B cell (primary cell): ENCODE results near the gene TNFSF4. TPM values are rescaled to one million over a fixed set of nuclear protein-coding genes. Genes with fewer than 3 reads are reported as not detected.

Experiments used
- ATAC-seq: fragments of 200-7000 bp; cut with Tn5 transposase; one replicate; pipeline ENCODE4 v1.10.0; 2021; ENCODE audit warnings: low read depth, mild to moderate bottlenecking, moderate number of reproducible peaks, moderate library complexity
- CTCF ChIA-PET: fragments of 350-600 bp; sonication (Branson Sonifier 250); formaldehyde crosslinking; loops from one replicate; lab custom pipeline; 2021; ENCODE audit warnings: antibody characterized with exemption, inconsistent platforms; lab: Charles Lee
- POLR2A ChIA-PET: fragments of 350-600 bp; sonication (Branson Sonifier 250); formaldehyde crosslinking; loops from one replicate; lab custom pipeline; 2021; ENCODE audit warnings: antibody characterized with exemption; lab: Charles Lee
- DNase-seq: peaks from one replicate; pipeline ENCODE4 v3.0.0; 2013
- H2AFZ ChIP-seq: 2 replicates; pipeline ENCODE4 v1.6.1; 2012; ENCODE audit warnings: mild to moderate bottlenecking, low read depth, low read length; ENCODE audit not compliant: insufficient read depth, poor library complexity, severe bottlenecking
- H3K27ac ChIP-seq, 2 donors: 1 replicate in 1 of 2; 2 replicates in 1 of 2; pipeline ENCODE4 v1.5.1; 2012 to 2013; ENCODE audit warnings: low read length in 2 of 2, mild to moderate bottlenecking in 2 of 2, moderate library complexity in 1 of 2
- H3K27me3 ChIP-seq, 4 experiments: fragments of 200-600 bp in 1 of 4; sonication (generic) in 1 of 4; replicated peaks in 1 of 4; 1 replicate in 2 of 4; 2 replicates in 2 of 4; pipeline versions ENCODE4 v1.6.1 to v1.7.0; 2013 to 2016; ENCODE audit warnings: low read length in 3 of 4, mild to moderate bottlenecking in 2 of 4, mixed read lengths in 1 of 4, moderate library complexity in 1 of 4; ENCODE audit not compliant: insufficient read depth in 4 of 4, control insufficient read depth in 3 of 4; ENCODE audit errors: control extremely low read depth in 1 of 4
- H3K36me3 ChIP-seq, 2 experiments: replicated peaks in 1 of 2; 1 replicate in 1 of 2; 2 replicates in 1 of 2; pipeline versions ENCODE4 v1.6.1 to v1.7.1; 2013; ENCODE audit warnings: low read length in 1 of 2; ENCODE audit not compliant: insufficient read depth in 2 of 2, control insufficient read depth in 1 of 2; ENCODE audit errors: control extremely low read depth in 1 of 2, extremely low read depth in 1 of 2
- H3K4me1 ChIP-seq, 2 donors: fragments of 200-600 bp in 1 of 2; sonication (generic) in 1 of 2; 1 replicate in 1 of 2; 2 replicates in 1 of 2; pipeline versions ENCODE4 v1.5.1 to v1.6.1; 2013 to 2017; ENCODE audit warnings: low read length in 2 of 2; ENCODE audit not compliant: control insufficient read depth in 2 of 2, insufficient read depth in 2 of 2
- H3K4me2 ChIP-seq: replicated peaks from 2 replicates; pipeline ENCODE3; 2012; ENCODE audit warnings: mild to moderate bottlenecking, low read depth, low read length; ENCODE audit not compliant: poor library complexity, severe bottlenecking
- H3K4me3 ChIP-seq, 5 experiments: fragments of 200-600 bp in 1 of 5; sonication (generic) in 1 of 5; 1 replicate in 3 of 5; 2 replicates in 2 of 5; pipeline versions ENCODE4 v1.5.1 to v1.7.0; 2011 to 2016; ENCODE audit warnings: low read length in 4 of 5, mild to moderate bottlenecking in 4 of 5, low read depth in 2 of 5, control low read depth in 1 of 5, moderate library complexity in 1 of 5; ENCODE audit not compliant: insufficient read depth in 1 of 5; ENCODE audit errors: control extremely low read depth in 1 of 5, extremely low read depth in 1 of 5
- H3K79me2 ChIP-seq: fragments of 200-600 bp; sonication (generic); one replicate; pipeline ENCODE4 v1.6.0; 2016; ENCODE audit warnings: low read length; ENCODE audit not compliant: control insufficient read depth, insufficient read depth
- H3K9ac ChIP-seq: fragments of 200-600 bp; sonication (generic); 2 replicates; pipeline ENCODE4 v1.6.1; 2017; ENCODE audit warnings: mild to moderate bottlenecking, low read length, moderate library complexity
- H3K9me3 ChIP-seq, 3 donors: one replicate each; pipeline versions ENCODE4 v1.6.1 to v1.7.1; 2013; ENCODE audit warnings: low read length in 2 of 3; ENCODE audit not compliant: control insufficient read depth in 2 of 3, insufficient read depth in 1 of 3; ENCODE audit errors: control extremely low read depth in 1 of 3
- H4K20me1 ChIP-seq: 2 replicates; pipeline ENCODE4 v1.6.0; 2012; ENCODE audit warnings: mild to moderate bottlenecking, low read length; ENCODE audit not compliant: insufficient read depth, control insufficient read depth, poor library complexity, severe bottlenecking
- H3K27ac Mint-ChIP-seq: one replicate; pipeline ENCODE4 v1.8.0; 2021; ENCODE audit warnings: mixed read lengths
- H3K27me3 Mint-ChIP-seq: one replicate; pipeline ENCODE4 v1.8.0; 2021; ENCODE audit warnings: mixed read lengths
- H3K4me1 Mint-ChIP-seq: one replicate; pipeline ENCODE4 v1.8.0; 2021; ENCODE audit warnings: mixed read lengths
- H3K4me3 Mint-ChIP-seq: one replicate; pipeline ENCODE4 v1.8.0; 2021; ENCODE audit warnings: mixed read lengths
- H3K9me3 Mint-ChIP-seq: one replicate; pipeline ENCODE4 v1.8.0; 2022; ENCODE audit warnings: mixed read lengths; ENCODE audit not compliant: insufficient read depth
- CTCF ChIP-seq: fragments of 200-600 bp; IDR thresholded peaks from one replicate; pipeline ENCODE4 v1.8.0; 2022; ENCODE audit warnings: antibody characterized with exemption, mild to moderate bottlenecking
- EZH2 ChIP-seq: IDR thresholded peaks from 2 replicates; pipeline ENCODE4 v1.6.1; 2012; ENCODE audit warnings: borderline replicate concordance, low read depth, mild to moderate bottlenecking, moderate library complexity, low read length; ENCODE audit not compliant: insufficient read depth, poor library complexity, severe bottlenecking
- WGBS: methylation state at CpG from one replicate; pipeline ENCODE4 v1.1.5; 2013; ENCODE audit warnings: missing lambda C conversion rate; ENCODE audit not compliant: insufficient coverage; 5-methylcytosine and 5-hydroxymethylcytosine counted together
- intact Hi-C: fragments of 100-400 bp; cut with micrococcal nuclease; formaldehyde crosslinking; loops from one replicate; pipeline ENCODE4 v1.10.0; 2022
- polyA plus RNA-seq: library from polyadenylated mRNA; depleted of rRNA; stranded (reverse); fragments of >200 nt; gene quantifications from 2 replicates; pipeline ENCODE4 v1.2.3, GENCODE V29; 2012
- total RNA-seq, 2 donors: library from RNA; stranded (reverse); fragments of 120-200 nt in 1 of 2; gene quantifications; 1 replicate in 1 of 2; 2 replicates in 1 of 2; pipeline versions ENCODE4 v1.2.3 to v1.2.4, GENCODE V29; 2013 to 2022

Gene TNFSF4
- total and polyA plus RNA-seq, 2 donors (not counting 1 experiment from before 2014, with no cell fraction given) = 1.0 to 1.5 TPM

GRCh38 chr1:173205146-173206051, 1.7 kb downstream of the TNFSF4 start:
- peak overlapping the region; percentile 85 for H3K27ac Mint-ChIP-seq
- Histone ChIP-seq H3K9me3 (no peaks in the 10 kb centered on the region), H2AFZ (peak overlapping the region; percentile 59), H3K4me3 (peak overlapping the region; percentile 5 to 35 (median 14)), H3K27me3 (no peaks in the 10 kb centered on the region), H3K79me2 (peaks cover 3% of the 10 kb centered on the region), H3K4me2 (peak overlapping the region; percentile 61), H3K36me3 (no peaks in the 10 kb centered on the region), H4K20me1 (no peaks in the 10 kb centered on the region), H3K9ac (peak overlapping the region; percentile 34), H3K27ac (peak overlapping the region; percentile 21 to 51), H3K4me1 (peaks cover 41 to 63% of the 10 kb centered on the region in 2 donors)
- ATAC-seq (peak; percentile 43), DNase-seq (peak; percentile 28)
- ChIA-PET CTCF (interaction anchor here (1.2 to 22.8 kb wide), 9 partner anchors 11 to 480 kb away, joined by 3 to 472 read pairs (median 4); no protein-coding TSS in a partner anchor), POLR2A (interaction anchor here (0.5 to 1.0 kb wide), 2 partner anchors 39 to 460 kb away, joined by 6 to 13 read pairs; no protein-coding TSS in a partner anchor)
- no peak for TF ChIP-seq EZH2
- no peak for TF ChIP-seq CTCF
- H3K9me3 Mint-ChIP-seq = no peaks in the 10 kb centered on the region
- no peaks in the 10 kb centered on the region for H3K27me3 Mint-ChIP-seq
- WGBS = 17% methylated on average over 1 of the region's 7 CpGs
- H3K4me3 Mint-ChIP-seq = peak overlapping the region; percentile 78
- intact Hi-C loops = loop anchor here (5.0 to 10.0 kb wide), 3 partner anchors 207 to 301 kb away; partner anchors contain the start of gene PRDX6
- peaks cover 41% of the 10 kb centered on the region for H3K4me1 Mint-ChIP-seq
